HepG2 (cell line): ENCODE data around the gene VEZF1. TPM values are rescaled to one million over a fixed set of nuclear protein-coding genes. Genes with fewer than 3 reads are reported as not detected.

Experiments used
- ATAC-seq: fragments of 200-7000 bp; cut with Tn5 transposase; 3 replicates; pipeline ENCODE4 v1.9.1; 2020; ENCODE audit warnings: mild to moderate bottlenecking, moderate library complexity
- BruUV-seq: library from RNA; stranded (reverse); fragments of 400-500 nt; replicated peaks from 2 replicates; lab custom pipeline; 2021; lab: Mats Ljungman, UMichigan
- CTCF ChIA-PET: fragments of 300-600 bp; formaldehyde crosslinking; extraction: SDS; loops from one replicate; lab custom pipeline; 2021; ENCODE audit warnings: low total read pairs, inconsistent platforms, low intra/inter-chr PET ratio; lab: Yijun Ruan, JAX
- POLR2A ChIA-PET: fragments of 350-600 bp; sonication (Branson Sonifier 250); formaldehyde crosslinking; loops from one replicate; lab custom pipeline; 2020; ENCODE audit warnings: antibody characterized with exemption, inconsistent platforms; lab: Yijun Ruan, JAX
- DNase-seq: peaks from one replicate; pipeline ENCODE4 v3.0.0-alpha.2; 2015; ENCODE audit warnings: low spot score
- FAIRE-seq: peaks from 3 replicates; lab custom pipeline; 2011; peaks lifted over from hg19 to GRCh38; lab: Jason Lieb, UNC
- H2AFZ ChIP-seq: one replicate; pipeline ENCODE4 v1.6.1; 2011; ENCODE audit warnings: low read length, inconsistent platforms
- H3K27ac ChIP-seq: fragments of 300-600 bp; 3 replicates; pipeline ENCODE4 v1.8.0; 2011; ENCODE audit warnings: mixed run types, mild to moderate bottlenecking, mixed read lengths, low read length, inconsistent platforms; ENCODE audit not compliant: insufficient read depth; ENCODE audit errors: extremely low read length
- H3K27me3 ChIP-seq, 2 experiments: fragments of 200-600 bp in 1 of 2; 2 replicates in 1 of 2; 3 replicates in 1 of 2; pipeline versions ENCODE4 v1.6.0 to v1.8.0; 2011; ENCODE audit warnings: low read length in 2 of 2, mild to moderate bottlenecking in 2 of 2, moderate library complexity in 2 of 2, inconsistent platforms in 1 of 2; ENCODE audit not compliant: insufficient read depth in 2 of 2, control insufficient read depth in 1 of 2
- H3K36me3 ChIP-seq, 2 experiments: fragments of 200-600 bp in 1 of 2; replicated peaks in 1 of 2; 2 replicates in 1 of 2; 3 replicates in 1 of 2; pipeline versions ENCODE4 v1.5.1 to v1.8.0; 2011; ENCODE audit warnings: low read length in 2 of 2, inconsistent platforms in 1 of 2; ENCODE audit not compliant: insufficient read depth in 2 of 2, control insufficient read depth in 1 of 2
- H3K4me1 ChIP-seq: 2 replicates; pipeline ENCODE4 v1.5.1; 2012; ENCODE audit warnings: low read length, inconsistent platforms; ENCODE audit not compliant: insufficient read depth
- H3K4me2 ChIP-seq: 2 replicates; pipeline ENCODE4 v1.6.0; 2011; ENCODE audit warnings: low read depth, low read length, inconsistent platforms
- H3K4me3 ChIP-seq, 3 experiments: fragments of 200-600 bp in 1 of 3; sonication (generic), shearing (Covaris generic) in 1 of 3; replicated peaks in 1 of 3; 2 replicates each; pipeline ENCODE4 v1.5.1; 2011 to 2016; ENCODE audit warnings: low read length in 3 of 3, inconsistent platforms in 2 of 3, low read depth in 2 of 3, mild to moderate bottlenecking in 2 of 3, control low read depth in 1 of 3, mixed read lengths in 1 of 3; ENCODE audit not compliant: insufficient read depth in 1 of 3
- H3K79me2 ChIP-seq: one replicate; pipeline ENCODE4 v1.6.1; 2011; ENCODE audit warnings: low read length, inconsistent platforms; ENCODE audit not compliant: insufficient read depth
- H3K9ac ChIP-seq: 2 replicates; pipeline ENCODE4 v1.6.0; 2011; ENCODE audit warnings: mild to moderate bottlenecking, low read depth, low read length, inconsistent platforms; ENCODE audit not compliant: insufficient read depth
- H3K9me3 ChIP-seq: 2 replicates; pipeline ENCODE4 v1.5.1; 2012; ENCODE audit warnings: mild to moderate bottlenecking, low read length
- H4K20me1 ChIP-seq: 2 replicates; pipeline ENCODE4 v1.6.0; 2011; ENCODE audit warnings: inconsistent platforms, mild to moderate bottlenecking, low read length, moderate library complexity; ENCODE audit not compliant: insufficient read depth
- FOXM1 ChIP-seq: sonication (generic); formaldehyde crosslinking; IDR thresholded peaks from 2 replicates; pipeline ENCODE4 v1.5.0; 2020; ENCODE audit warnings: missing genetic modification reagents
- KLF6 ChIP-seq: IDR thresholded peaks from 2 replicates; pipeline ENCODE4 v1.8.0; 2016; ENCODE audit warnings: missing biosample characterization, missing genetic modification reagents
- NPAS2 ChIP-seq: sonication (generic); formaldehyde crosslinking; IDR thresholded peaks from 2 replicates; pipeline ENCODE4 v1.8.0; 2022; ENCODE audit warnings: mild to moderate bottlenecking, missing genetic modification reagents, borderline replicate concordance
- ZBTB7B ChIP-seq: sonication (generic); formaldehyde crosslinking; IDR thresholded peaks from 2 replicates; pipeline ENCODE4 v1.4.0; 2020; ENCODE audit warnings: missing genetic modification reagents
- WGBS: methylation state at CpG from one replicate; pipeline ENCODE4 v1.1.6; 2017; ENCODE audit warnings: low lambda C conversion rate; 5-methylcytosine and 5-hydroxymethylcytosine counted together
- in situ Hi-C: cut with HindIII; loops from 2 replicates; pipeline ENCODE4 v1.10.0; 2017; ENCODE audit warnings: low pct_unique_long_range_greater_than_20kb; ENCODE audit not compliant: extremely low pct_ligation_motif_present
- intact Hi-C: fragments of 100-400 bp; cut with micrococcal nuclease; formaldehyde crosslinking; loops from one replicate; pipeline ENCODE4 v1.10.0; 2022; ENCODE audit not compliant: unreplicated experiment
- polyA plus RNA-seq, 8 experiments: library from polyadenylated mRNA; depleted of rRNA in 3 of 8; stranded (reverse) in 7 of 8; unstranded in 1 of 8; fragments of >200 nt; fragmentation: Illumina TruSeq in 4 of 8; extraction: Trizol in 4 of 8; gene quantifications; 2 replicates each; pipeline versions ENCODE4 v1.2.1 to v1.2.3, GENCODE V29; 2011 to 2016; ENCODE audit warnings: low read depth in 4 of 8, missing spikeins in 1 of 8, mixed read lengths in 1 of 8; ENCODE audit not compliant: insufficient read depth in 1 of 8
- total RNA-seq, 5 experiments: library from RNA; depleted of rRNA; stranded (reverse); fragments of >200 nt; fragmentation: Illumina TruSeq; extraction: Trizol; gene quantifications; 2 replicates each; pipeline ENCODE4 v1.2.3, GENCODE V29; 2016; ENCODE audit warnings: low read depth in 1 of 5
- TF ChIP-seq, protein P1 (sequence below): IDR thresholded peaks from 2 replicates; pipeline ENCODE4 v1.6.1; 2016; ENCODE audit warnings: control low read depth

The VEZF1 gene
- total and polyA plus RNA-seq, 2 of the 13 experiments (the other 11 are each of a cell fraction or from before 2014, with no cell fraction given) = 45.9 to 49.7 TPM

DNA sequence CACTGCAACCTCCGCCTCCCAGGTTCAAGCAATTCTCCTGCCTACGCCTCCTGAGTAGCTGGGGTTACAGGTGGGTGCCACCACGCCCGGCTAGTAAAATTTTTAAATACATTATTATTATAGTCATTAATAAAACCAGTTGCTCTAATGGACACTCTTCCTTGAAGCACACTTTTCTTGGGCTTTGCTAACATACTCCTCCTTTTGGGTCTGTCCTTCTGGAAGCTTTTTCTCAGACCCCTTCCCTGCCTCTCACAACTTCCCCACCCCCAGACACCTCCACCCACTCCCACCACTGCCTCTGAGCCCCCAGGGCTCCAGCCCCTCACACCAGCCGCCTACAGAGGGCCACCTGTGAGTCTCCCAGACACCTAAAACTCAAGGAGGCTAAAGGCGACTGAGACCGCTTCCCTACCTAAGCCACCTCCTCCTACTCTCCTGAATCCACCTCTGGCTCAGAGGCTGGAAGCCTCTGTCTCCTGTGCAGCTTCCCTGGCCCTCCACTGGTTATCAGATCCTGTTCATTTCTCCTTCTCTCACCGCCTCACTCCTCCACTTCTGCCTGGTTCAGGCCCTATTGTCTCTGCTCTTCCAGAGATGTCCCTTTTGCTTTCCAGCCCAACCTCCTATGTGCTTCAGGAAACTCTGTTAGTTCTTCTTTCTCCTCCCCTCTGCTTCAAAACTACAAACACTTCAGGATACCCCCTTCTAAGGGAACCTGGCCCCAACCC, 30.8 kb downstream of the VEZF1 start:
- Histone ChIP-seq H3K4me1 (peaks cover 57% of the 10 kb centered on the region), H3K9me3 (no peaks in the 10 kb centered on the region), H2AFZ (peak overlapping the region; percentile 20), H3K27me3 (peaks cover 16 to 48% of the 10 kb centered on the region in 2 experiments), H4K20me1 (no peaks in the 10 kb centered on the region), H3K9ac (no peak overlapping the region), H3K4me2 (no peak overlapping the region), H3K79me2 (no peaks in the 10 kb centered on the region), H3K27ac (no peak overlapping the region), H3K36me3 (no peaks in the 10 kb centered on the region), H3K4me3 (no peak overlapping the region)
- ATAC-seq (no peak), FAIRE-seq (no peak), DNase-seq (no peak)
- WGBS = 64% methylated on average over 8 of the region's 8 CpGs
- TF ChIP-seq NPAS2 (CRISPR knock-in tag) (no peak), KLF6 (CRISPR knock-in tag) (no peak), FOXM1 (CRISPR knock-in tag) (no peak), ZBTB7B (CRISPR knock-in tag) (no peak)
- TF ChIP-seq, protein P1, sequence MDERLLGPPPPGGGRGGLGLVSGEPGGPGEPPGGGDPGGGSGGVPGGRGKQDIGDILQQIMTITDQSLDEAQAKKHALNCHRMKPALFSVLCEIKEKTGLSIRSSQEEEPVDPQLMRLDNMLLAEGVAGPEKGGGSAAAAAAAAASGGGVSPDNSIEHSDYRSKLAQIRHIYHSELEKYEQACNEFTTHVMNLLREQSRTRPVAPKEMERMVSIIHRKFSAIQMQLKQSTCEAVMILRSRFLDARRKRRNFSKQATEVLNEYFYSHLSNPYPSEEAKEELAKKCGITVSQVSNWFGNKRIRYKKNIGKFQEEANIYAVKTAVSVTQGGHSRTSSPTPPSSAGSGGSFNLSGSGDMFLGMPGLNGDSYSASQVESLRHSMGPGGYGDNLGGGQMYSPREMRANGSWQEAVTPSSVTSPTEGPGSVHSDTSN (CRISPR knock-in tag) = no peak
- no TSS peak for BruUV-seq
- intact Hi-C loops = loop anchor here (2.0 kb wide), 1 partner anchor 30 kb away; no protein-coding TSS in a partner anchor
- in situ Hi-C loops = no loop called here
- CTCF ChIA-PET = no interaction called here
- POLR2A ChIA-PET = interaction anchor here (3.1 kb wide), 1 partner anchor 10 kb away, joined by 21 read pairs; no protein-coding TSS in a partner anchor
